Spleen (tissue), 11 donors: Measurements from ENCODE around the gene CEP128. TPM values are rescaled to one million over a fixed set of nuclear protein-coding genes. Genes with fewer than 3 reads are reported as not detected.

Experiments
- DNase-seq: peaks from one replicate; pipeline ENCODE4 v3.0.0-alpha.2; 2020
- H3K27ac ChIP-seq, 8 donors: fragments of 200-600 bp; sonication (generic) in 7 of 8; 1 replicate in 4 of 8; 2 replicates in 4 of 8; pipeline versions ENCODE4 v1.5.0 to v1.8.0; 2016 to 2021; ENCODE audit warnings: inconsistent platforms in 4 of 8, mild to moderate bottlenecking in 4 of 8, moderate library complexity in 1 of 8
- H3K27me3 ChIP-seq, 7 donors: fragments of 200-600 bp; sonication (generic) in 6 of 7; replicated peaks in 1 of 7; 1 replicate in 4 of 7; 2 replicates in 3 of 7; pipeline versions ENCODE4 v1.5.0 to v1.8.0; 2016 to 2021; ENCODE audit warnings: inconsistent platforms in 3 of 7, mild to moderate bottlenecking in 1 of 7
- H3K36me3 ChIP-seq, 6 donors: fragments of 200-600 bp; sonication (generic) in 5 of 6; 1 replicate in 4 of 6; 2 replicates in 2 of 6; pipeline versions ENCODE4 v1.5.0 to v1.8.0; 2016 to 2021; ENCODE audit warnings: inconsistent platforms in 2 of 6
- H3K4me1 ChIP-seq, 6 donors: fragments of 200-600 bp; sonication (generic) in 5 of 6; 1 replicate in 3 of 6; 2 replicates in 3 of 6; pipeline versions ENCODE4 v1.5.0 to v1.8.0; 2016 to 2021; ENCODE audit warnings: inconsistent platforms in 3 of 6
- H3K4me3 ChIP-seq, 8 donors: fragments of 200-600 bp; sonication (generic) in 7 of 8; 1 replicate in 4 of 8; 2 replicates in 4 of 8; pipeline versions ENCODE4 v1.5.0 to v1.8.0; 2016 to 2021; ENCODE audit warnings: inconsistent platforms in 4 of 8, mild to moderate bottlenecking in 4 of 8, moderate library complexity in 2 of 8
- H3K9me3 ChIP-seq, 8 donors: fragments of 200-600 bp; sonication (generic) in 7 of 8; 1 replicate in 4 of 8; 2 replicates in 4 of 8; pipeline versions ENCODE4 v1.5.0 to v1.8.0; 2016 to 2021; ENCODE audit warnings: inconsistent platforms in 4 of 8
- POLR2A ChIP-seq, 3 donors: fragments of 450-650 bp; IDR thresholded peaks; one replicate each; pipeline ENCODE4 v1.5.1; 2017; ENCODE audit warnings: antibody characterized with exemption in 3 of 3, mild to moderate bottlenecking in 1 of 3
- POLR2AphosphoS5 ChIP-seq, 3 donors: sonication (generic); formaldehyde crosslinking; IDR thresholded peaks; one replicate each; pipeline ENCODE4 v1.5.1; 2017; ENCODE audit warnings: antibody characterized with exemption in 3 of 3
- WGBS, 5 donors: extraction: QIAGEN DNeasy Blood & Tissue Kit in 3 of 5; methylation state at CpG; one replicate each; pipeline versions ENCODE4 v1.1.5 to v1.1.7; 2013 to 2018; 5-methylcytosine and 5-hydroxymethylcytosine counted together
- intact Hi-C: fragments of 100-400 bp; cut with DNase I; formaldehyde crosslinking; loops from one replicate; pipeline ENCODE4 v1.15.0; 2023; ENCODE audit warnings: low total_unique reads
- polyA plus RNA-seq, 3 donors: library from polyadenylated mRNA; stranded (reverse); fragments of 200-250 nt; gene quantifications; one replicate each; pipeline ENCODE4 v1.2.1, GENCODE V29; 2013
- total RNA-seq, 7 donors: library from RNA; depleted of rRNA in 3 of 7; stranded (reverse); fragments of >200 nt in 3 of 7; fragmentation: NEBNext Ultra II Directional in 4 of 7; extraction: Animal tissue kit (Norgen Biotek cat#: 25700) in 4 of 7; gene quantifications; one replicate each; pipeline versions ENCODE4 v1.1.0 to v1.2.1, GENCODE V29; 2016 to 2021
- TF ChIP-seq, protein P1 (sequence below), 11 experiments: fragments of 200-600 bp in 7 of 11; fragments of 450-650 bp in 4 of 11; sonication (generic) in 4 of 11; IDR thresholded peaks in 8 of 11; conservative IDR thresholded peaks in 3 of 11; 1 replicate in 7 of 11; 2 replicates in 4 of 11; pipeline versions ENCODE4 v1.4.0 to v1.8.0; 2016 to 2021; ENCODE audit warnings: antibody characterized with exemption in 11 of 11, inconsistent platforms in 4 of 11, mild to moderate bottlenecking in 1 of 11
- donor health status: healthy with polysubstance abuse.
- donor health status: DM: no; HTN: no; CAD: no; lungs with moderate emphysema.
- donor health status: DM: no; HTN: no; CAD: no.
- donor health status: Bipolar disorder and iron deficiency.
- donor health status: healthy.
- donor health status: DM: no; HTN: no; CAD: no.
- donor health status: DM: yes; HTN: yes; CAD: no.

The CEP128 gene
- total and polyA plus RNA-seq, 10 donors: 1.5 to 34.2 (median 15.7) TPM

DNA sequence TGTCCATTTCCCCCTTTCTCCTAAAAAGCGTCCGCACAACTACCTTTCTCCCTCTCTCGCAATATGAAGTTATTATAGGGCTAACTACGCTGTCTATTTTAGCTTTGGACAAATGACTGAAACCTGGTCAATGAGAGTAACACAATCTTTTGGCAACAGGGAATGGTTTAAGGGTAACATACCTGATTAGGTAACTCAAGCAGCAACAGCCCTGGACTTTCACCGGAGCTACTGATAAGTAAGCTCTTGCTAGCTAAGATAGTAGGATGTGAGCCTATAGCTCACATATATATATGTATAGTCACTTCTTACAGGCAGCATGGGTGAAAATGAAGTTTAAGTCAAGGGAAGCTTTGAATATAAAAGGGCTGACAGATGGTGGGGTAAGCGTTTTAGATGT lies 313.0 kb downstream of the CEP128 start:
- no peaks in the 10 kb centered on the region for H3K4me1 ChIP-seq
- no peak for DNase-seq
- TF ChIP-seq POLR2AphosphoS5 (IDR thresholded peaks at IDR 0.05): no peak
- TF ChIP-seq POLR2A (IDR thresholded peaks at IDR 0.05): no peak
- TF ChIP-seq, protein P1, sequence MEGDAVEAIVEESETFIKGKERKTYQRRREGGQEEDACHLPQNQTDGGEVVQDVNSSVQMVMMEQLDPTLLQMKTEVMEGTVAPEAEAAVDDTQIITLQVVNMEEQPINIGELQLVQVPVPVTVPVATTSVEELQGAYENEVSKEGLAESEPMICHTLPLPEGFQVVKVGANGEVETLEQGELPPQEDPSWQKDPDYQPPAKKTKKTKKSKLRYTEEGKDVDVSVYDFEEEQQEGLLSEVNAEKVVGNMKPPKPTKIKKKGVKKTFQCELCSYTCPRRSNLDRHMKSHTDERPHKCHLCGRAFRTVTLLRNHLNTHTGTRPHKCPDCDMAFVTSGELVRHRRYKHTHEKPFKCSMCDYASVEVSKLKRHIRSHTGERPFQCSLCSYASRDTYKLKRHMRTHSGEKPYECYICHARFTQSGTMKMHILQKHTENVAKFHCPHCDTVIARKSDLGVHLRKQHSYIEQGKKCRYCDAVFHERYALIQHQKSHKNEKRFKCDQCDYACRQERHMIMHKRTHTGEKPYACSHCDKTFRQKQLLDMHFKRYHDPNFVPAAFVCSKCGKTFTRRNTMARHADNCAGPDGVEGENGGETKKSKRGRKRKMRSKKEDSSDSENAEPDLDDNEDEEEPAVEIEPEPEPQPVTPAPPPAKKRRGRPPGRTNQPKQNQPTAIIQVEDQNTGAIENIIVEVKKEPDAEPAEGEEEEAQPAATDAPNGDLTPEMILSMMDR (IDR thresholded peaks at IDR 0.05 in 8 of 11, conservative IDR thresholded peaks at IDR 0.05 in 3 of 11): no peak
- 91 to 95% (median 93%) methylated on average over 6 of the region's 6 CpGs for WGBS, 5 donors
- intact Hi-C loops: no loop called here
- H3K4me3 ChIP-seq: no peak overlapping the region
- H3K36me3 ChIP-seq: no peaks in the 10 kb centered on the region
- peaks cover 0 to 4% (median 0%) of the 10 kb centered on the region in 8 donors for H3K9me3 ChIP-seq
- no peaks in the 10 kb centered on the region for H3K27me3 ChIP-seq
- H3K27ac ChIP-seq: no peak overlapping the region

DNA sequence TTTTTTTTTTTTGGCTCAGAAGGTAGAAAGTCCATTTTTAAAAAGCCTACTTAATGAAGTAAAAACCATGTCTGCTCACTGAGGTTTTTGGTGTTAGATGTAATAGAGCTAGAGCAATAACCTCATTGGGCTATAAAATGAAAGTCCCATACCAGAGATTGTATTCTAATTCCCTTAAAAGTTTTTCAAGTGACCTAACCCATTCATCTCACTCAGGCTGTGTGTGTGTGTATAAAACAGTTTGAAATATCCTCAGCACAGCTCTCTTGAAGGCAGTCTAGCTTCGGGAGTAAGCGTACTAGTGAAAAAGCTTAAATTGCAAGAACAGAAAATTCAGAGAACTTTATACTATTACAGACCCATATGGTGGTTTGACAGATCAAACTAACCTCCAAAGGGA lies 313.8 kb downstream of the CEP128 start:
- TF ChIP-seq POLR2AphosphoS5 (IDR thresholded peaks at IDR 0.05): no peak
- TF ChIP-seq, protein P1 (IDR thresholded peaks at IDR 0.05 in 8 of 11, conservative IDR thresholded peaks at IDR 0.05 in 3 of 11): no peak
- no peak for TF ChIP-seq POLR2A (IDR thresholded peaks at IDR 0.05)
- H3K4me1 ChIP-seq: no peaks in the 10 kb centered on the region
- no peaks in the 10 kb centered on the region for H3K36me3 ChIP-seq
- WGBS, 5 donors: 73 to 90% (median 87%) methylated on average over 2 of the region's 2 CpGs
- H3K27me3 ChIP-seq: no peaks in the 10 kb centered on the region
- H3K27ac ChIP-seq: no peak overlapping the region
- DNase-seq: no peak
- H3K9me3 ChIP-seq: peaks cover 0 to 5% (median 0%) of the 10 kb centered on the region in 8 donors
- intact Hi-C loops: no loop called here
- H3K4me3 ChIP-seq: no peak overlapping the region

DNA sequence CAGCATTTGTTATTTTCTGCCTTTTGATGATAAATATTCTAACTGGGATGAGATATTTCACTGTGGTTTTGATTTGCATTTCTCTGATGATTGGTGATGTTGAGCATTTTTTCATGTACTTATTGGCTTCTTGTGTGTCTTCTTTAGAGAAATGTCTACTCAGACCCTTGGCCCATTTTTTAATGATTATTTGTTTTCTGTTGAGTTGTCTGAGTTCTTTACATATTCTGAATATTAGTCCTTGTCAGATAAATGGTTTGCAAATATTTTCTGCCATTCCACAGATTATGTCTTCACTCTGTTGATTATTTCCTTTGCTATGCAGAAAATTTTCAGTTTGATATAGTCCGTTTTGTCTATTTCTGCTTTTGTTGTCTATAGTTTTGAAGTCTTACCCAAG lies 317.0 kb downstream of the CEP128 start:
- no peak overlapping the region for H3K4me3 ChIP-seq
- no peak for TF ChIP-seq POLR2AphosphoS5 (IDR thresholded peaks at IDR 0.05)
- TF ChIP-seq, protein P1 (IDR thresholded peaks at IDR 0.05 in 8 of 11, conservative IDR thresholded peaks at IDR 0.05 in 3 of 11): no peak
- no peak for TF ChIP-seq POLR2A (IDR thresholded peaks at IDR 0.05)
- H3K27ac ChIP-seq: no peak overlapping the region
- peaks cover 0 to 5% (median 0%) of the 10 kb centered on the region in 8 donors for H3K9me3 ChIP-seq
- 92 to 95% (median 93%) methylated on average over 1 of the region's 1 CpG for WGBS, 5 donors
- no peaks in the 10 kb centered on the region for H3K4me1 ChIP-seq
- intact Hi-C loops: no loop called here
- H3K27me3 ChIP-seq: no peaks in the 10 kb centered on the region
- no peaks in the 10 kb centered on the region for H3K36me3 ChIP-seq
- no peak for DNase-seq

DNA sequence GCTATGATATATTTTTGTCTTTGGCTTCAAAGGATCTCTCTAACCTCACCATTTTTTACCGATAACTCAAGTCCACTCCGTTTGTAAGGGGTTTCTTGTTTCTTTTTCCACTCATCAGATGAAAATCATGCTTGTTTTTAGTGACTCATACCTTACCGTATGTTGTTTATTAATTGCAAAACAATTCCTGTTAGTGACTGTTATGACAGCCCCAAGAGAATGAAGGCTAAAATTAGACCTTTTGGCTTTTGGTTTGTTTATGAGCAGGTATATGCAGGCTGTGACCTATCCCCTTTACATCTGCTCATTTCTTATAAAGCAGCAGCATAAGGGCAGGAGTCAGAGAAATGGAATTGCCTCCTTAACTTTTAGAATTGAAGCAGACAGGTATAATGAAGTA lies 319.8 kb downstream of the CEP128 start:
- H3K27ac ChIP-seq: no peak overlapping the region
- WGBS, 5 donors: 64 to 67% (median 66%) methylated on average over 3 of the region's 3 CpGs
- no peak for DNase-seq
- H3K36me3 ChIP-seq: no peaks in the 10 kb centered on the region
- H3K4me1 ChIP-seq: no peaks in the 10 kb centered on the region
- TF ChIP-seq POLR2AphosphoS5 (IDR thresholded peaks at IDR 0.05): no peak
- no peak for TF ChIP-seq POLR2A (IDR thresholded peaks at IDR 0.05)
- TF ChIP-seq, protein P1 (IDR thresholded peaks at IDR 0.05 in 8 of 11, conservative IDR thresholded peaks at IDR 0.05 in 3 of 11): no peak
- peaks cover 0 to 5% (median 0%) of the 10 kb centered on the region in 8 donors for H3K9me3 ChIP-seq
- intact Hi-C loops: no loop called here
- no peak overlapping the region for H3K4me3 ChIP-seq
- no peaks in the 10 kb centered on the region for H3K27me3 ChIP-seq
